Motor neuron (in vitro differentiated cells): ENCODE results near the gene SLC25A44. TPM values are rescaled to one million over a fixed set of nuclear protein-coding genes. Genes with fewer than 3 reads are reported as not detected.
"Not testable (repeated sequence)": the region's sequence is repeated elsewhere in the genome, so short reads cannot be mapped to it uniquely, and the experiment has no call there.

ENCODE experiments used
- ATAC-seq, 8 experiments: fragments of 200-7000 bp; cut with Tn5 transposase; replicated peaks in 6 of 8; 2 replicates each; pipeline ENCODE4 v1.8.0; 2021; ENCODE audit warnings: mild to moderate bottlenecking in 8 of 8, moderate library complexity in 8 of 8
- H3K27ac ChIP-seq, 2 donors: fragments of 250-450 bp; sonication (Bioruptor Pico); 2 replicates each; pipeline ENCODE4 v1.9.0; 2021; ENCODE audit warnings: antibody characterized with exemption in 2 of 2, mild to moderate bottlenecking in 2 of 2, moderate library complexity in 1 of 2
- H3K4me1 ChIP-seq, 2 donors: fragments of 250-450 bp; sonication (Bioruptor Pico); replicated peaks in 1 of 2; 2 replicates each; pipeline ENCODE4 v1.6.1; 2021; ENCODE audit warnings: antibody characterized with exemption in 2 of 2, mild to moderate bottlenecking in 2 of 2, moderate library complexity in 1 of 2
- H3K4me3 ChIP-seq, 5 donors: fragments of 250-450 bp; sonication (Bioruptor Pico); 2 replicates each; pipeline ENCODE4 v1.9.0; 2021; ENCODE audit warnings: antibody characterized with exemption in 5 of 5, mild to moderate bottlenecking in 5 of 5, moderate library complexity in 4 of 5
- WGBS, 10 experiments: fragments of 450-650 bp; shearing (Covaris generic); methylation state at CpG; one replicate each; pipeline ENCODE4 v1.0.0; 2022; 5-methylcytosine and 5-hydroxymethylcytosine counted together
- in situ Hi-C, 9 experiments: fragments of 400-800 bp; cut with MboI; loops; one replicate each; pipeline ENCODE4 v1.15.0; 2021; ENCODE audit warnings: low sequenced_read_pairs in 9 of 9, low pct_unique_long_range_greater_than_20kb in 2 of 9; ENCODE audit not compliant: unreplicated experiment in 9 of 9
- total RNA-seq, 8 experiments: library from RNA; unstranded; fragments of 300-600 nt; gene quantifications; 2 replicates each; pipeline versions ENCODE4 v1.2.3 to v1.2.4, GENCODE V29; 2022

SLC25A44 gene
- total RNA-seq, 8 experiments from 2014 or later: 16.5 to 26.8 (median 20.9) TPM

DNA sequence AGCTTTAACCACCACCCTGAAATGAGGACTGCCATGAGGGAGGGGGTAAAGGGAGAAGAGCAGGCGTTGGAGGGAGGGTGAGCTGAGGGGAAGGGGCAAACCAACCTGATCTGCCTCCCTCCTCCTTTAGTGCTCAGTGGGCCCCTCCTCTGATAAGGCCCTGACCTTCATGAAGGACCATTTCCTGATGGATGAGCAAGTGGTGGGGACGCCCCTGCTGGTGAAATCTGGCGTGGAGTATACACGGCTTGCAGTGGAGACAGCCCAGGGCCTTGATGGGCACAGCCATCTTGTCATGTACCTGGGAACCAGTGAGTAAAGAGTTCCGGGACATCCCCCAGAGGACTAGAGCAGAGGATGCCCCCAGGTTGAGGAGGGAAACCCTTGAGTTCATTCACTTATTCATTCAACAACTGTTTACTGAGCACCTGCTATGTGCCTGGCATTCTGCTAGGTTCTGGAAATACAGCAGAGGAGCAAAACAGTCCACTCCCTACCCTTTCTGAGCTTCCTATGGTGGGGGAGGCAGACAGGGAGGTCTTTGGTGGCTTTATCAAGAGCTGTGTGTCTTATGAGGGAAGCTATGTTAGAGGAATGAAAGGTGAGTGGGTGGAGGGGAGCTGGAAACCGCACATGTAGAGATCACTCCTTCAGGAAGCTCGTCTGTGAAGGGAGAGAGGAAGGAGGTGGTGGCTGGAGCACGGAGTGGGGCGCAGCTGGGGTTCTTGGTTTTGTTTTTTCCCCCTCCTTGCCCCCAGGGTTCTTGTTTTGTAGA, 21.0 kb upstream of the SLC25A44 start:
- no peak overlapping the region for H3K4me3 ChIP-seq
- H3K4me1 ChIP-seq: no peaks in the 10 kb centered on the region
- H3K27ac ChIP-seq: no peak overlapping the region
- in situ Hi-C loops: no loop called here
- no peak for ATAC-seq
- 20 to 100% (median 84%) methylated on average over 1 to 6 of the region's 9 CpGs; no CpG with 5 or more reads in 4 of the 10 experiments for WGBS, 10 experiments

DNA sequence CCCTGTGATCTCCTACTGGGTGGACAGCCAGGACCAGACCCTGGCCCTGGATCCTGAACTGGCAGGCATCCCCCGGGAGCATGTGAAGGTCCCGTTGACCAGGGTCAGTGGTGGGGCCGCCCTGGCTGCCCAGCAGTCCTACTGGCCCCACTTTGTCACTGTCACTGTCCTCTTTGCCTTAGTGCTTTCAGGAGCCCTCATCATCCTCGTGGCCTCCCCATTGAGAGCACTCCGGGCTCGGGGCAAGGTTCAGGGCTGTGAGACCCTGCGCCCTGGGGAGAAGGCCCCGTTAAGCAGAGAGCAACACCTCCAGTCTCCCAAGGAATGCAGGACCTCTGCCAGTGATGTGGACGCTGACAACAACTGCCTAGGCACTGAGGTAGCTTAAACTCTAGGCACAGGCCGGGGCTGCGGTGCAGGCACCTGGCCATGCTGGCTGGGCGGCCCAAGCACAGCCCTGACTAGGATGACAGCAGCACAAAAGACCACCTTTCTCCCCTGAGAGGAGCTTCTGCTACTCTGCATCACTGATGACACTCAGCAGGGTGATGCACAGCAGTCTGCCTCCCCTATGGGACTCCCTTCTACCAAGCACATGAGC, 17.2 kb upstream of the SLC25A44 start:
- 50 to 100% (median 72%) methylated on average over 1 to 6 of the region's 12 CpGs; no CpG with 5 or more reads in 4 of the 10 experiments for WGBS, 10 experiments
- ATAC-seq: peak in 1 of 8 experiments; percentile 27
- in situ Hi-C loops: no loop called here
- Histone ChIP-seq H3K4me1 (peaks cover 6 to 14% of the 10 kb centered on the region in 2 donors), H3K27ac (no peak overlapping the region), H3K4me3 (no peak overlapping the region)

DNA sequence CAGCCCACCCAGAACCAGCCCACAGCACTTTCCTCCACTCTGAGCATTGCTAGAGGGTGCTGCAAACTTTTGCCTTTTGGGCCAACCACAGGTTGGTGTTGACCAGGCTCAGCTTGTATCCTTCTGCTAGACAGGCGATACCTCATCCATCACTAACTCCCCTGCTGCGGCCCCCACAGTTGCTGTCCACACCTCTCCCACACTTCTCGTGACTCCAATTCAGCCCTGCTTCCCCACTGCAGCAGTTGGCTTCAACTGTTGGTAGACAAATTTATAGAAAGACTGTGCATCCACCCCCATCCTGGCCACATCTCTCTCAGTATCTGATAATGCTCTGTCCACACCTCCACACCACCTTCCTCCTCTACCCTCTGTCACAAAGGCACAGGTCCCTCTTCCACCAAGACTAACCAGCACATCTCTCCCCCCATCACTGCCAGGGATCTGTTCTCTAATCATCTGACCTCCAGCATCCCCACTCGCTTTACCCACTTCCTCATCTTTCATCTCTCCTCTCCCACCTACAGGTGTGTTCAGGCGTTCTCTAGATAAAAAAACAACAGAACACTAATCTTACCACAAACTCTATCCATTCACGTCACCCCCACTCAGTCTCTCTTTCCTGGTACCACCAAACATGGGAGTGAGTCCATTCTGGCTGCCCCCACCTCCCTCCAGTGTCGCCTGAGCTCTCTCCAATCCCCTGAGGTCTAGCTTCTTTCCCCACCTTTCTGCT, 15.8 kb upstream of the SLC25A44 start:
- Histone ChIP-seq H3K4me1 (peaks cover 13 to 23% of the 10 kb centered on the region in 2 donors), H3K4me3 (no peak overlapping the region), H3K27ac (no peak overlapping the region)
- no peak for ATAC-seq
- in situ Hi-C loops: no loop called here
- 28 to 100% (median 80%) methylated on average over 1 to 7 of the region's 7 CpGs; no CpG with 5 or more reads in 1 of the 10 experiments for WGBS, 10 experiments

DNA sequence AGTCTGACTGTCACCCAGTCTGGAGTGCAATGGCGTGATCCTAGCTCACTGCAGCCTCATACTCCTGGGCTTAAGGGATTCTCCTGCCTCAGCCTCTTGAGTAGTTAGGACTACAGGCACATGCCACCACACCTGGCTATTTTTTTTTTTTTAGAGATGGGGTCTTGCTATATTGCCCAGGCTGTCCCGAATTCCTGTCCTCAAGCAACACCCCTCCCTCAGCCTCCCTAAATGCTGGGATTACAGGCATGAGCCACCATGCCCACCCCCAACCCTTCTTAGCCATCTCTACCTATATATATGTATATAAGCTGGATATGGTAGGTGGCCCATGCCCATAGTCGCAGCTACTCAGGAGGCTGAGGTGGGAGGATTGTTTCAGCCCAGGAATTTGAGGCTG, 13.4 kb upstream of the SLC25A44 start:
- peaks cover 13 to 23% of the 10 kb centered on the region in 2 donors for H3K4me1 ChIP-seq
- ATAC-seq: no peak
- no peak overlapping the region for H3K4me3 ChIP-seq
- no peak overlapping the region for H3K27ac ChIP-seq
- in situ Hi-C loops: no loop called here
- 83 to 100% (median 100%) methylated on average over 1 to 3 of the region's 3 CpGs; no CpG with 5 or more reads in 4 of the 10 experiments for WGBS, 10 experiments

DNA sequence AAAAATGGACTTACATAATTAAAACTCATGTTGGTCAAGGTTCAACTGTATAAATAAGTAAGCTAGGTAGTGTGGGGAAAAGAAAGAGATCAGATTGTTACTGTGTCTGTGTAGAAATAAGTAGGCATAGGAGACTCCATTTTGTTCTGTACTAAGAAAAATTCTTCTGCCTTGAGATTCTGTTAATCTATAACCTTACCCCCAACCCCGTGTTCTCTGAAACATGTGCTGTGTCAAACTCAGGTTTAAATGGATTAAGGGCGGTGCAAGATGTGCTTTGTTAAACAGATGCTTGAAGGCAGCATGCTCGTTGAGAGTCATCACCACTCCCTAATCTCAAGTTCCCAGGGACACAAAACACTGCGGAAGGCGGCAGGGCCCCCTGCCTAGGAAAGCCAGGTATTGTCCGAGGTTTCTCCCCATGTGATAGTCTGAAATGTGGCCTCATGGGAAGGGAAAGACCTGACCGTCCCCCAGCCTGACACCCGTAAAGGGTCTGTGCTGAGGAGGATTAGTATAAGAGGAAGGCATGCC, 12.4 kb upstream of the SLC25A44 start:
- in situ Hi-C loops, ATAC-seq, H3K4me3 ChIP-seq: not testable (repeated sequence)
- Histone ChIP-seq H3K4me1 (peaks cover 13 to 23% of the 10 kb centered on the region in 2 donors), H3K27ac (peak overlapping the region in 1 of 2 donors; percentile 82)
- WGBS, 10 experiments: 0 to 14% (median 7%) methylated on average over 1 to 5 of the region's 8 CpGs; no CpG with 5 or more reads in 5 of the 10 experiments

DNA sequence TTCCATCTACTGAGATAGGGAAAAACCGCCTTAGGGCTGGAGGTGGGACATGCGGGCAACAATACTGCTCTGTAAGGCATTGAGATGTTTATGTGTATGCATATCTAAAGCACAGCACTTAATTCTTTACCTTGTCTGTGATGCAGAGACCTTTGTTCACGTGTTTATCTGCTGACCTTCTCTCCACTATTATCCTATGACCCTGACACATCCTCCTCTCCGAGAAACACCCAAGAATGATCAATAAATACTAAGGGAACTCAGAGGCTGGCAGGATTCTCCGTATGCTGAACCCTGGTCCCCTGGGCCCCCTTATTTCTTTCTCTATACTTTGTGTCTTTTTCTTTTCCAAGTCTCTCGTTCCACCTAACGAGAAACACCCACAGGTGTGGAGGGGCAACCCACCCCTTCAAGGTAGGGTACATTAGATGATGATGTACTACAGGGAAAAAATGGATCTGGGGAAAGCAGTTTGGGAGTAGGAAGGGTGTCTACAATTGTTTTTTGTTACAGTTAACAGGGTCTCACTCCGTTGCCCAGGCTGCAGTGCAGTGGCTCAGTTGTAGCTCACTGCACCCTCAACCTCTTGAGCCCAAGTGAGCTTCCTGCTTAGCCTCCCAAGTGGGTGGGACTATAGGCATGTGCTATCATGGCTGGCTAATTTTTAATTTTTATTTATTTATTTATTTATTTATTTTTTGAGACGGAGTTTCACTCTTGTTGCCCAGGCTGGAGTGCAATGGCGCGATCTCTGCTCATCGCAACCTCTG, 11.7 kb upstream of the SLC25A44 start:
- 50 to 100% (median 76%) methylated on average over 1 to 9 of the region's 12 CpGs; no CpG with 5 or more reads in 2 of the 10 experiments for WGBS, 10 experiments
- in situ Hi-C loops, ATAC-seq, H3K4me3 ChIP-seq: not testable (repeated sequence)
- Histone ChIP-seq H3K4me1 (peaks cover 13 to 23% of the 10 kb centered on the region in 2 donors), H3K27ac (peak overlapping the region in 1 of 2 donors; percentile 82)

DNA sequence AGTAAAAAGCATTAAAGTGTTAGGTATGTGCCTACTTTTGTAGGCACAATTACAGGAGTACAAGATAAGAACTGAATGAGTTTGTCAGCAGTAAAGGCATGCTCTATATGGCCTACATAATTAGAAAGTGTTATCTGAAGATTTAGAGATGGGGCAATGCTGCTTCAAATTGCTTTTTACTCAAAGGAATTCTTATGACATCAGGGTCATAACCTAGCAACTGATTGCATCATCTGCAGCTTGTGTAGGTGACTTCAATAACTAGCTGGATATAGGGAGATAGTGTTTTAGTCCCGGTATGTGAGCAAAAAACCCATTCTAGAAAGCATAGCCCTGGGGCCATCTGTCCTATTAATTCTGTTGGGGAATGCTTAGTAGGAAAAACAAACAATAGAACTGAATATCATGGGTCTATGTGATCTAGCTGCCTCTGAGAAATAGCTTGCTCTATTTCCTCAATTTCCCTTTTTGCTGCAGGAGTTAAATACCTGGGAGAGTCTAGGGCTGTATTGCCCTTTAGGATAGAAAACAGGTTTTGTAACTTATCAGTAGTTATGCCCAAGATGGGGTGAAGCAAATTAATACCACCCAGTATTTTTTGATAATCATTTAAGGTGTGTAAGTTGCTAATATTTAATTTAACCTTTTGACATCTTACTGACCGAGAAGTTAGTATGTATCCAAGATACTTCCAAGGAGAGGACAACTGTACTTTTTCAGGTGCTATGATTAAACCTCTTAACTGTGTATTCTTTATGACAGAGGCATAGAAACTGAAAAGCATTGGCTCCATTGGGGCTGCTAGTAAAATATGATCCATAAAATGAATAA, 7.3 kb upstream of the SLC25A44 start:
- 83 to 100% (median 96%) methylated on average over 1 to 2 of the region's 2 CpGs; no CpG with 5 or more reads in 2 of the 10 experiments for WGBS, 10 experiments
- ATAC-seq, H3K4me1 ChIP-seq, H3K27ac ChIP-seq, in situ Hi-C loops, H3K4me3 ChIP-seq: not testable (repeated sequence)

DNA sequence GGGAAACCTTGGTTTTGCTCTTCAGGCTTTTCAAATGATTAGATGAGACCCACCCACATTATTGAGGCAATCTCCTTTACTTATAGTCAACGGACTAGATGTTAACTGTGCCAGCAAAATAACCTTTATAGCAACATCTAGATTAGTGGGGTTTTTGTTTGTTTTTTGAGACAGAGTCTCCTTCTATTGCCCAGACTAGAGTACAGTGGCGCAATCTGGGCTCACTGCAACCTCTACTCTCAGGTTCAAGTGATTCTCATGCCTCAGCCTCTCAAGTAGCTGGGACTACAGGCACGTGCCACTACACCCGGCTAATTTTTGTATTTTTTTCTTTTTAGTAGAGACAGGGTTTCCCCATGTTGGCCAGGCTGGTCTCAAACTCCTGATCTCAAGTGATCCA, 3.6 kb upstream of the SLC25A44 start:
- 71 to 100% (median 89%) methylated on average over 1 to 4 of the region's 4 CpGs; no CpG with 5 or more reads in 2 of the 10 experiments for WGBS, 10 experiments
- ATAC-seq, H3K27ac ChIP-seq, H3K4me3 ChIP-seq, in situ Hi-C loops: not testable (repeated sequence)
- peaks cover 9 to 12% of the 10 kb centered on the region in 2 donors for H3K4me1 ChIP-seq

DNA sequence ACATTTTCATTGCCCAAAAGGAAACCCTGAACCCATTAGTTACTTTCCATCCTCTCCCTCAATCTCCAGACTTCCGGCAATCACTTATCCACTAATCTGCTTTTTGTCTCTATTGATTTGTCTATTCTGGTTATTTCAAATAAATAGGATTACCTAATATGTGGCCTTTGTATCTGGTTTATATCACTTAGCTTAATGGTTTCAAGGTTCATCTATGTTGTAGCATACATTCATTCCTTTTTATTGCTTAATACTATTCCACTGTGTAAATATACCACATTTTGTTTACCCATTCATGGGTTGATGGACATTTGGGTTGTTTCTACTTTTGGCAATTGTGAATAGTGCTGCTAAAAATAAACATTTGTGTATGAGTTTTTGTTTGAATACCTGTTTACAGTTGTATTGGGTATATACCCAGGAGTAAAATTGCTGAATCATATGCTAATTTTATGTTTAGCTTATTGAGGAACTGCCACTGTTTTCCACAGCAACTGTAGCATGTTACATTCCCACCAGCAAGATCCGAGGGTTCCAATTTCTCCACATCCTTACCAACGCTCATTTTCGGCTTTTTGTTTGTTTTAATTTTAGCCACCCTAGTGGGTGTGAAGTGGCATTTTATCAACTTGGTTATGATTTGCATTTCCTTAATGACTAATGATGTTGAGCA, 2.5 kb upstream of the SLC25A44 start:
- ATAC-seq: no peak
- H3K4me1 ChIP-seq: peaks cover 9 to 15% of the 10 kb centered on the region in 2 donors
- WGBS, 10 experiments: 67 to 98% (median 91%) methylated on average over 2 to 4 of the region's 4 CpGs
- H3K27ac ChIP-seq: no peak overlapping the region
- in situ Hi-C loops: no loop called here
- no peak overlapping the region for H3K4me3 ChIP-seq

DNA sequence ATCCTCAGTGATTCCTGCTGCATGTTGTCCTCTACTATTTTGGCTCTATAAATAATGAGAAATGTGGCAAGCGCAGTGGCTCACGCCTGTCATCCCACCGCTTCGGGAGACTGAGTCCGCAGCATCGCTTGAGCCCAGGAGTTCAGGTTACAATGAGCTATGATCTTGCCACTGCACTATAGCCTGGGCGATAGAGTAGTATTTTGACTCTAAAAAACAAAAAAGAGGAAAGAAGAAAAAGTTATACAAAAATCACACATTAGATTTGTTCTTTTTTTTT, 756 bp upstream of the SLC25A44 start:
- Histone ChIP-seq H3K27ac (peak overlapping the region in 1 of 2 donors; percentile 73), H3K4me1 (peaks cover 9 to 15% of the 10 kb centered on the region in 2 donors), H3K4me3 (peak overlapping the region in 2 of 5 donors; percentile 19 to 25)
- no peak for ATAC-seq
- in situ Hi-C loops: no loop called here
- WGBS, 10 experiments: 40 to 100% (median 94%) methylated on average over 2 to 7 of the region's 7 CpGs; no CpG with 5 or more reads in 2 of the 10 experiments

DNA sequence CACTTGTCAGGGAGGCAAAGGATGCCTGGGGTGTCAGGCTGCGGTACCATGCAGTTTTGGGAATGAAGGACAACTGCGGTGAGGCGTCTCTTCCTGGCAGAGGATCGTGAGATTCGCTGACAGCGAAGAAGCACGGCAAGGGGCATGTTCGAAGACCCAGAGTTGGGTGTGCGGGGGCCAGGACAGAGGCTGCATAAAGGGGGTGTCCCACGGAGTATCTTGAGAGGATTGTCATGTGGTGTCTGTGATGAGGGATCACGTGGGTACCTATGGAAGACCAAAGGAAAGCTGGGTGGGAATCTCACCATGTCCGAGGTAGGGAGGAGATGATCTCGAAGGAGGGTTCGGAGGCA, 372 bp downstream of the SLC25A44 start:
- WGBS, 10 experiments: 0 to 33% (median 15%) methylated on average over 2 to 11 of the region's 14 CpGs; no CpG with 5 or more reads in 3 of the 10 experiments
- in situ Hi-C loops: no loop called here
- peak; percentile 23 to 43 (median 30) for ATAC-seq
- H3K4me1 ChIP-seq: peaks cover 9 to 15% of the 10 kb centered on the region in 2 donors
- peak overlapping the region; percentile 66 to 94 (median 74) for H3K4me3 ChIP-seq
- peak overlapping the region; percentile 73 to 81 for H3K27ac ChIP-seq
